NB4 (cell line): ENCODE results near the gene RADIL.

Experiments used
- DNase-seq: peaks from one replicate; pipeline ENCODE4 v3.0.0; 2010; ENCODE audit warnings: low read depth
- H3K4me3 ChIP-seq: one replicate; pipeline ENCODE4 v1.5.1; 2011; ENCODE audit warnings: mild to moderate bottlenecking, low read depth, low read length, moderate library complexity
- CTCF ChIP-seq: IDR thresholded peaks from one replicate; pipeline ENCODE4 v1.5.1; 2012; ENCODE audit warnings: low read depth, low read length
- MAX ChIP-seq: IDR thresholded peaks from 2 replicates; pipeline ENCODE4 v1.6.1; 2011; ENCODE audit warnings: low read depth, low read length
- MYC ChIP-seq: IDR thresholded peaks from 2 replicates; pipeline ENCODE4 v1.6.1; 2011; ENCODE audit warnings: low read depth, low read length
- POLR2A ChIP-seq: IDR thresholded peaks from 2 replicates; pipeline ENCODE4 v1.6.1; 2011; ENCODE audit warnings: mild to moderate bottlenecking; ENCODE audit not compliant: insufficient read length; ENCODE audit errors: extremely low read depth

The RADIL gene

GRCh38 chr7:4841007-4841784 is 42.3 kb downstream of the RADIL start:
- no peak for TF ChIP-seq POLR2A
- TF ChIP-seq MAX, result no peak
- no peak for TF ChIP-seq MYC
- no peak for TF ChIP-seq CTCF
- no peak overlapping the region for H3K4me3 ChIP-seq
- DNase-seq, result no peak

- TF ChIP-seq POLR2A (no peak), CTCF (no peak), MAX (no peak), MYC (no peak)
- H3K4me3 ChIP-seq, result no peak overlapping the region
- no peak for DNase-seq
These were observed 43.4 kb downstream of the RADIL start for GRCh38 chr7:4840079-4840501.

- no peak for TF ChIP-seq MAX
- no peak for TF ChIP-seq CTCF
- no peak for TF ChIP-seq POLR2A
- no peak for TF ChIP-seq MYC
- no peak overlapping the region for H3K4me3 ChIP-seq
- peak; percentile 44 for DNase-seq
These were observed 44.7 kb downstream of the RADIL start for GRCh38 chr7:4838626-4839334.

- H3K4me3 ChIP-seq, result no peak overlapping the region
- TF ChIP-seq MAX (no peak), CTCF (peak; percentile 14)
- peak; percentile 66 for DNase-seq
These were observed 45.5 kb downstream of the RADIL start for GRCh38 chr7:4837803-4838625.

GRCh38 chr7:4837041-4837802 is 46.3 kb downstream of the RADIL start:
- H3K4me3 ChIP-seq, result no peak overlapping the region
- peak; percentile 66 for DNase-seq
- no peak for TF ChIP-seq CTCF
- no peak for TF ChIP-seq POLR2A
- no peak for TF ChIP-seq MYC
- no peak for TF ChIP-seq MAX
